Measurements from ENCODE around the gene DVL2.
"Not testable (repeated sequence)": the region's sequence is repeated elsewhere in the genome, so short reads cannot be mapped to it uniquely, and the experiment has no call there.

The DVL2 gene

GRCh38 chr17:7256766-7257456 lies 22.6 kb upstream of the DVL2 start:
- DNase-seq (ENCODE audit: low read depth in 2 of 2), result no peak

- DNase-seq (ENCODE audit: low read depth in 2 of 2), result no peak
Measured at GRCh38 chr17:7254511-7254910, 20.2 kb upstream of the DVL2 start.

- no peak for DNase-seq (ENCODE audit: low read depth in 2 of 2)
Measured at GRCh38 chr17:7253082-7253481, 18.8 kb upstream of the DVL2 start.

GRCh38 chr17:7252176-7253043 lies 18.1 kb upstream of the DVL2 start, which contains the start of gene ELP5:
Gene ELP5, plus strand, starts transcription at chr17:7252215. Its CDS starts 336 bp downstream, at chr17:7252551.
- peak; percentile 88 to 89 for DNase-seq (ENCODE audit: low read depth in 2 of 2)

- DNase-seq (ENCODE audit: low read depth in 2 of 2), result peak; percentile 99
Measured at GRCh38 chr17:7251661-7252175, 17.4 kb upstream of the DVL2 start, which contains the start of gene CTDNEP1. Gene CTDNEP1, minus strand, starts transcription at chr17:7251734. Its CDS starts 438 bp downstream, at chr17:7251296.

GRCh38 chr17:7250695-7251627 lies 16.6 kb upstream of the DVL2 start:
- DNase-seq (ENCODE audit: low read depth in 2 of 2), result no peak

- DNase-seq (ENCODE audit: low read depth in 2 of 2), result no peak
Measured at GRCh38 chr17:7249830-7250229, 15.5 kb upstream of the DVL2 start.

- DNase-seq (ENCODE audit: low read depth in 2 of 2), result no peak
Measured at GRCh38 chr17:7249214-7249613, 14.9 kb upstream of the DVL2 start.

GRCh38 chr17:7248796-7249195 lies 14.5 kb upstream of the DVL2 start:
- DNase-seq (ENCODE audit: low read depth in 2 of 2), result no peak

- no peak for DNase-seq (ENCODE audit: low read depth in 2 of 2)
Measured at GRCh38 chr17:7246779-7247178, 12.5 kb upstream of the DVL2 start.

- not testable (repeated sequence) for DNase-seq (ENCODE audit: low read depth in 2 of 2)
Measured at GRCh38 chr17:7243838-7244237, 9.5 kb upstream of the DVL2 start.

- DNase-seq (ENCODE audit: low read depth in 2 of 2), result no peak
Measured at GRCh38 chr17:7243453-7243729, 9.1 kb upstream of the DVL2 start.

- DNase-seq (ENCODE audit: low read depth in 2 of 2), result peak; percentile 93 to 94
Measured at GRCh38 chr17:7242717-7243452, 8.6 kb upstream of the DVL2 start.

GRCh38 chr17:7241783-7242716 lies 7.7 kb upstream of the DVL2 start, which contains the start of gene GABARAP:
Gene GABARAP, minus strand, starts transcription at chr17:7242449. Its CDS starts 119 bp downstream, at chr17:7242330.
- peak; percentile 84 to 86 for DNase-seq (ENCODE audit: low read depth in 2 of 2)

- no peak for DNase-seq (ENCODE audit: low read depth in 2 of 2)
Measured at GRCh38 chr17:7241090-7241733, 6.9 kb upstream of the DVL2 start.

GRCh38 chr17:7240375-7240774 lies 6.1 kb upstream of the DVL2 start:
- DNase-seq (ENCODE audit: low read depth in 2 of 2), result no peak

GRCh38 chr17:7239091-7240027 lies 5.0 kb upstream of the DVL2 start, which contains the start of gene PHF23:
Gene PHF23, minus strand, starts transcription at chr17:7239457. Its CDS starts 178 bp downstream, at chr17:7239279.
- DNase-seq (ENCODE audit: low read depth in 2 of 2), result peak; percentile 99 to 100
